ENCODE data around the gene PBX1.

DNA sequence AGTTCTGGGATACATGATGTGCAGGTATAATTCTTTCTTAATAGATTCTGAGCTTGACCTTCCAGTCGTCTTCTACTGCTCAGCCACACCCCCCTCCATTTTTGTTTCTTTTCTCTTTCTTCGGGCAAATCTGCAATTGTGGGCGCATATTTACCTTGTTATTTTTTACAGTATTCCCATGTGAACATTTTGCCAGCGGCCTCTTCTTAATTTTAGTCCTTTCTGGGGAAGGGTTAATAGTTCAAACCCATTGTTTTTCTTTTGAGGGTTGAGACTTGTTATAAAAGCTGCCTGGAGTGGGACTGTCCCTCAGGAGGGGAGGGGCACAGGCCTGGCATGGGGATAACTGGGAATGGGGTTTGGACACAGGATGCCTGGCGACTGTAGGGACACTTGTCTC, 40.3 kb downstream of the PBX1 start:
- TF ChIP-seq, protein P1, sequence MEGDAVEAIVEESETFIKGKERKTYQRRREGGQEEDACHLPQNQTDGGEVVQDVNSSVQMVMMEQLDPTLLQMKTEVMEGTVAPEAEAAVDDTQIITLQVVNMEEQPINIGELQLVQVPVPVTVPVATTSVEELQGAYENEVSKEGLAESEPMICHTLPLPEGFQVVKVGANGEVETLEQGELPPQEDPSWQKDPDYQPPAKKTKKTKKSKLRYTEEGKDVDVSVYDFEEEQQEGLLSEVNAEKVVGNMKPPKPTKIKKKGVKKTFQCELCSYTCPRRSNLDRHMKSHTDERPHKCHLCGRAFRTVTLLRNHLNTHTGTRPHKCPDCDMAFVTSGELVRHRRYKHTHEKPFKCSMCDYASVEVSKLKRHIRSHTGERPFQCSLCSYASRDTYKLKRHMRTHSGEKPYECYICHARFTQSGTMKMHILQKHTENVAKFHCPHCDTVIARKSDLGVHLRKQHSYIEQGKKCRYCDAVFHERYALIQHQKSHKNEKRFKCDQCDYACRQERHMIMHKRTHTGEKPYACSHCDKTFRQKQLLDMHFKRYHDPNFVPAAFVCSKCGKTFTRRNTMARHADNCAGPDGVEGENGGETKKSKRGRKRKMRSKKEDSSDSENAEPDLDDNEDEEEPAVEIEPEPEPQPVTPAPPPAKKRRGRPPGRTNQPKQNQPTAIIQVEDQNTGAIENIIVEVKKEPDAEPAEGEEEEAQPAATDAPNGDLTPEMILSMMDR (IDR thresholded peaks at IDR 0.05; ENCODE audit: low read depth, low read length), result no peak
- no peak for TF ChIP-seq EZH2phosphoT487 (IDR thresholded peaks at IDR 0.05; ENCODE audit: low read depth)

Measured in OCI-LY3 (cell line).